ENCODE measurements around the gene ZNF75A. TPM values are rescaled to one million over a fixed set of nuclear protein-coding genes. Genes with fewer than 3 reads are reported as not detected.
A peak's percentile ranks its signal among the peaks of the same experiment; 100 is the strongest.

ZNF75A gene
- total RNA-seq, 1 experiment from 2014 or later: 17.2 TPM

GRCh38 chr16:3348547-3349167 lies 43.4 kb downstream of the ZNF75A start:
- no peak for DNase-seq (ENCODE audit: low read depth, low spot score)
- in situ Hi-C loops (cut with HindIII; ENCODE audit: low pct_unique_long_range_greater_than_20kb, low sequenced_read_pairs): no loop called here

- in situ Hi-C loops (cut with HindIII; ENCODE audit: low pct_unique_long_range_greater_than_20kb, low sequenced_read_pairs): no loop called here
- DNase-seq (ENCODE audit: low read depth, low spot score): no peak
Measured at GRCh38 chr16:3349175-3349574, 43.9 kb downstream of the ZNF75A start.

- in situ Hi-C loops (cut with HindIII; ENCODE audit: low pct_unique_long_range_greater_than_20kb, low sequenced_read_pairs): no loop called here
- DNase-seq (ENCODE audit: low read depth, low spot score): no peak
Measured at GRCh38 chr16:3355589-3355988, 50.3 kb downstream of the ZNF75A start, which contains the start of gene OR2C1. TSS of gene OR2C1 (plus strand) at chr16:3355889. CDS start at chr16:3355941, 52 bp downstream.

- DNase-seq (ENCODE audit: low read depth, low spot score): peak; percentile 16
- in situ Hi-C loops (cut with HindIII; ENCODE audit: low pct_unique_long_range_greater_than_20kb, low sequenced_read_pairs): no loop called here
Measured at GRCh38 chr16:3356118-3356517, 50.8 kb downstream of the ZNF75A start.

- in situ Hi-C loops (cut with HindIII; ENCODE audit: low pct_unique_long_range_greater_than_20kb, low sequenced_read_pairs): no loop called here
- DNase-seq (ENCODE audit: low read depth, low spot score): no peak
Measured at GRCh38 chr16:3358871-3359270, 53.6 kb downstream of the ZNF75A start.

- in situ Hi-C loops (cut with HindIII; ENCODE audit: low pct_unique_long_range_greater_than_20kb, low sequenced_read_pairs): no loop called here
- DNase-seq (ENCODE audit: low read depth, low spot score): no peak
Measured at GRCh38 chr16:3362931-3363330, 57.6 kb downstream of the ZNF75A start.

- DNase-seq (ENCODE audit: low read depth, low spot score): no peak
- in situ Hi-C loops (cut with HindIII; ENCODE audit: low pct_unique_long_range_greater_than_20kb, low sequenced_read_pairs): no loop called here
Measured at GRCh38 chr16:3363793-3364192, 58.5 kb downstream of the ZNF75A start.

- in situ Hi-C loops (cut with HindIII; ENCODE audit: low pct_unique_long_range_greater_than_20kb, low sequenced_read_pairs): no loop called here
Measured at GRCh38 chr16:3364774-3365427, 59.6 kb downstream of the ZNF75A start.

More at GRCh38 chr16:3364774-3365427, 59.6 kb downstream of the ZNF75A start:
- DNase-seq (ENCODE audit: low read depth, low spot score): peak; percentile 91

Other genes with a start within 250 kb of the ZNF75A start
- gene IL32, start 239.9 kb upstream of the ZNF75A start, total RNA-seq (2014; rRNA removed; shearing (Covaris generic)): not detected in 2 replicates
- gene ZSCAN10, start 206.2 kb upstream of the ZNF75A start, total RNA-seq (2014; rRNA removed; shearing (Covaris generic)): 0.13 TPM in 1 of 2 replicates, not detected in the other
- 13.6 and 14.3 TPM in 2 replicates for gene ZNF205, start 192.9 kb upstream of the ZNF75A start, total RNA-seq (2014; rRNA removed; shearing (Covaris generic))
- 0.85 and 1.8 TPM in 2 replicates for gene ZNF213, start 170.5 kb upstream of the ZNF75A start, total RNA-seq (2014; rRNA removed; shearing (Covaris generic))
- 0.21 TPM in 1 of 2 replicates, not detected in the other for gene OR1F1, start 117.3 kb upstream of the ZNF75A start, total RNA-seq (2014; rRNA removed; shearing (Covaris generic))
- gene ZNF200, start 70.3 kb upstream of the ZNF75A start, total RNA-seq (2014; rRNA removed; shearing (Covaris generic)): 9.4 and 11.5 TPM in 2 replicates
- not detected in 2 replicates for gene MEFV, start 48.9 kb upstream of the ZNF75A start, total RNA-seq (2014; rRNA removed; shearing (Covaris generic))
- gene ZNF263, start 22.0 kb upstream of the ZNF75A start, total RNA-seq (2014; rRNA removed; shearing (Covaris generic)): 42.9 and 48.0 TPM in 2 replicates
- gene TIGD7, start 67 bp upstream of the ZNF75A start, total RNA-seq (2014; rRNA removed; shearing (Covaris generic)): 2.8 and 3.6 TPM in 2 replicates
- not detected in 2 replicates for gene OR2C1, start 50.4 kb downstream of the ZNF75A start, total RNA-seq (2014; rRNA removed; shearing (Covaris generic))
- gene ZSCAN32, start 95.5 kb downstream of the ZNF75A start, total RNA-seq (2014; rRNA removed; shearing (Covaris generic)): 9.0 and 13.3 TPM in 2 replicates
- gene ZNF174, start 95.7 kb downstream of the ZNF75A start, total RNA-seq (2014; rRNA removed; shearing (Covaris generic)): 11.6 and 13.4 TPM in 2 replicates
- 2.8 and 3.1 TPM in 2 replicates for gene ZNF597, start 138.0 kb downstream of the ZNF75A start, total RNA-seq (2014; rRNA removed; shearing (Covaris generic))
- 4.7 and 5.2 TPM in 2 replicates for gene NAA60, start 138.2 kb downstream of the ZNF75A start, total RNA-seq (2014; rRNA removed; shearing (Covaris generic))
- not detected in 2 replicates for gene C16orf90, start 190.0 kb downstream of the ZNF75A start, total RNA-seq (2014; rRNA removed; shearing (Covaris generic))
- 19.0 and 23.6 TPM in 2 replicates for gene CLUAP1, start 195.5 kb downstream of the ZNF75A start, total RNA-seq (2014; rRNA removed; shearing (Covaris generic))

All from SK-MEL-5 (cell line).